Effector memory CD8-positive, alpha-beta T cell (primary cell): ENCODE results near the gene EPHA10.
"Not testable (repeated sequence)": the region's sequence is repeated elsewhere in the genome, so short reads cannot be mapped to it uniquely, and the experiment has no call there.

ENCODE experiments used
- ATAC-seq: fragments of 150-1000 bp; cut with Tn5 transposase; replicated peaks from 2 replicates; pipeline ENCODE4 v1.10.0; 2021; ENCODE audit warnings: mild to moderate bottlenecking, moderate library complexity
- DNase-seq, 3 experiments: peaks; one replicate each; pipeline ENCODE4 v3.0.0; 2021
- H3K27ac Mint-ChIP-seq, 2 donors: one replicate each; pipeline ENCODE4 v1.8.0; 2022; ENCODE audit warnings: mild to moderate bottlenecking in 2 of 2, mixed read lengths in 2 of 2, moderate library complexity in 2 of 2
- H3K27me3 Mint-ChIP-seq, 2 donors: one replicate each; pipeline ENCODE4 v1.8.0; 2022; ENCODE audit warnings: mixed read lengths in 2 of 2
- H3K36me3 Mint-ChIP-seq: one replicate; pipeline ENCODE4 v1.8.0; 2022; ENCODE audit warnings: mild to moderate bottlenecking, moderate library complexity, mixed read lengths; ENCODE audit not compliant: insufficient read depth
- H3K4me1 Mint-ChIP-seq, 2 donors: one replicate each; pipeline ENCODE4 v1.8.0; 2022; ENCODE audit warnings: low read depth in 2 of 2, mixed read lengths in 2 of 2
- H3K4me3 Mint-ChIP-seq, 2 donors: one replicate each; pipeline ENCODE4 v1.8.0; 2022; ENCODE audit warnings: mild to moderate bottlenecking in 2 of 2, mixed read lengths in 2 of 2, moderate library complexity in 2 of 2
- H3K9me3 Mint-ChIP-seq, 2 donors: one replicate each; pipeline ENCODE4 v1.8.0; 2022; ENCODE audit warnings: mixed read lengths in 2 of 2

EPHA10 gene

GRCh38 chr1:37794372-37795339, 29.7 kb upstream of the EPHA10 start:
- peaks cover 13 to 18% of the 10 kb centered on the region in 2 donors for H3K4me1 Mint-ChIP-seq
- peak overlapping the region; percentile 35 to 75 for H3K27ac Mint-ChIP-seq
- peak overlapping the region; percentile 89 to 90 for H3K4me3 Mint-ChIP-seq

DNA sequence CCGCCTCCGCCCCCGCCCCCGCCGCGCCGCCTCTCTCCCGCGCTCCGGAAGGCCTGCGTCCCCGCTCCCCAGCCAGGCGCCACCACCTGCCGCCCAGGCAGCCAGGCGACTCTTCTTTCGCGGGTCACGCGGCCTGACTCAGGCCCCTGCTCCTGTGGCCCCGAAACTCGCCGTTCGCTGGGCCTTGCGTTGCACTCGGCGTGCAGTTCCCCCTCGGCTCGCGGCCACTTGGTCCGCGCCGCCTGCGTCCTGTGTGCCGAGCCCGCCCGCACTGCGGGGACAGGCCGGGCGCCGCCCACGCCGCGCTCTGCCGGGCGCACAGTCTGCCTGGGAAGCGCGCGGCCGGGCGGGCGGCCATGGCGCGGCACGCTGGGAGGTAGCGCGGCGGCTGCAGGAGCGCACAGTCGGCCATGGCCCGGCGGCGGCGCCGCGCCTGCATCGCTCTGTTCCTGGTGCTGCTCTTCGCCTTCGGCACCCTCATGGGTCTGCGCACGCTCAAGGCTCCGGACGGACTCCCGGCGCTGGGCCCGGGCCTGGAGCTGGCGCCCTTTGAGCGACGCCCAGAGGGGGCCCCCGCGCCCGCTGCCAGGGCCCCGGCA, 29.0 kb upstream of the EPHA10 start, which contains the start of gene MANEAL:
MANEAL (plus strand) TSS at position 75 of the 599 bp plus-strand sequence; CDS start at position 411, 336 bp downstream.
- Mint-ChIP-seq H3K36me3 (no peaks in the 10 kb centered on the region), H3K4me1 (peaks cover 13 to 18% of the 10 kb centered on the region in 2 donors), H3K9me3 (no peaks in the 10 kb centered on the region), H3K27me3 (peaks cover 7 to 40% of the 10 kb centered on the region in 2 donors), H3K27ac (peak within 1 kb of the TSS; percentile 35 to 75), H3K4me3 (peak within 1 kb of the TSS; percentile 89 to 90)
- ATAC-seq (peak; percentile 87), DNase-seq (peak in 2 of 3 experiments; percentile 25 to 37)

More at GRCh38 chr1:37794372-37795339, 29.7 kb upstream of the EPHA10 start:
- no peaks in the 10 kb centered on the region for H3K9me3 Mint-ChIP-seq
- DNase-seq (no peak), ATAC-seq (peak; percentile 40)
- H3K36me3 Mint-ChIP-seq = peaks cover 4% of the 10 kb centered on the region
- H3K27me3 Mint-ChIP-seq = peaks cover 7 to 40% of the 10 kb centered on the region in 2 donors

GRCh38 chr1:37792943-37793686, 28.2 kb upstream of the EPHA10 start:
- Mint-ChIP-seq H3K36me3 (no peaks in the 10 kb centered on the region), H3K9me3 (no peaks in the 10 kb centered on the region), H3K27me3 (peaks cover 7 to 46% of the 10 kb centered on the region in 2 donors), H3K4me3 (peak overlapping the region; percentile 58 to 89), H3K27ac (no peak overlapping the region), H3K4me1 (peaks cover 13 to 18% of the 10 kb centered on the region in 2 donors)
- ATAC-seq (no peak), DNase-seq (no peak)

- no peak overlapping the region for H3K27ac Mint-ChIP-seq
- H3K27me3 Mint-ChIP-seq = peaks cover 29 to 51% of the 10 kb centered on the region in 2 donors
- no peak for ATAC-seq
- H3K36me3 Mint-ChIP-seq = no peaks in the 10 kb centered on the region
- H3K4me1 Mint-ChIP-seq = no peaks in the 10 kb centered on the region
- H3K4me3 Mint-ChIP-seq = no peak overlapping the region
- no peak for DNase-seq
- no peaks in the 10 kb centered on the region for H3K9me3 Mint-ChIP-seq
These were observed 17.6 kb upstream of the EPHA10 start for GRCh38 chr1:37782491-37782890.

GRCh38 chr1:37778654-37779053, 13.7 kb upstream of the EPHA10 start:
- H3K4me1 Mint-ChIP-seq = no peaks in the 10 kb centered on the region
- H3K27me3 Mint-ChIP-seq = peaks cover 20 to 53% of the 10 kb centered on the region in 2 donors
- ATAC-seq (no peak), DNase-seq (no peak)
- H3K4me3 Mint-ChIP-seq = no peak overlapping the region
- H3K9me3 Mint-ChIP-seq = no peaks in the 10 kb centered on the region
- H3K27ac Mint-ChIP-seq = no peak overlapping the region
- no peaks in the 10 kb centered on the region for H3K36me3 Mint-ChIP-seq

- Mint-ChIP-seq H3K9me3 (no peaks in the 10 kb centered on the region), H3K4me3 (no peak overlapping the region), H3K36me3 (no peaks in the 10 kb centered on the region), H3K27me3 (peaks cover 33 to 52% of the 10 kb centered on the region in 2 donors), H3K4me1 (no peaks in the 10 kb centered on the region), H3K27ac (no peak overlapping the region)
- DNase-seq = no peak
- ATAC-seq = no peak
These were observed 12.1 kb upstream of the EPHA10 start for GRCh38 chr1:37776946-37777516.

DNA sequence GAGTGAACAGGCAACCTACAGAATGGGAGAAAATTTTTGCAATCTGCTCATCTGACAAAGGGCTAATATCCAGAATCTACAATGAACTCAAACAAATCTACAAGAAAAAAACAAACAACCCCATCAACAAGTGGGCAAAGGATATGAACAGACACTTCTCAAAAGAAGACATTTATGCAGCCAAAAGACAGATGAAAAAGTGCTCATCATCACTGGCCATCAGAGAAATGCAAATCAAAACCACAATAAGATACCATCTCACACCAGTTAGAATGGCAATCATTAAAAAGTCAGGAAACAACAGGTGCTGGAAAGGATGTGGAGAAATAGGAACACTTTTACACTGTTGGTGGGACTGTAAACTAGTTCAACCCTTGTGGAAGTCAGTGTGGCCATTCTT, 6.5 kb upstream of the EPHA10 start:
- not testable (repeated sequence) for H3K4me1 Mint-ChIP-seq, H3K27ac Mint-ChIP-seq, H3K36me3 Mint-ChIP-seq, H3K4me3 Mint-ChIP-seq, DNase-seq, H3K9me3 Mint-ChIP-seq, ATAC-seq
- H3K27me3 Mint-ChIP-seq = peaks cover 59 to 60% of the 10 kb centered on the region in 2 donors

DNA sequence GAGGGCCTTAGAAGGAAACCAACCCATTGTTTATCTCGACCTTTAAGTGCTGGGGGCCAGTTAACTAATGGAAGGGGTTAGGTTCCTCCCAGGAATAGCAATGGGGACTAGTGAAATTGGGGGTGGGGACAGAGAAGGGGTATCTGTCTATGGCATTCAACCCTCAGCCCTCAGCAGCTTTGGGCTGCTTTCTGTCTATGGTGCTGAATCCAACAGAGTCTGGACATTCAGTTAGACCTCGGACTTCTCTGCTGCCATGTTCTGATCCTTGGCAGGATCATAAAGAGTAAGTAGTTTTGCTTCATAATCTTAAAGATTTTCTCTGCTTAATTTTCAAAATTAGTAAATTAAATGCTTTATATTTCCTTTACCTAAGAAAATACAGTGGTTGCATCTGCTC, 2.6 kb upstream of the EPHA10 start:
- Mint-ChIP-seq H3K9me3 (peaks cover 2 to 7% of the 10 kb centered on the region in 2 donors), H3K4me1 (peaks cover 8 to 15% of the 10 kb centered on the region in 2 donors), H3K4me3 (no peak overlapping the region), H3K27ac (no peak overlapping the region), H3K36me3 (no peaks in the 10 kb centered on the region), H3K27me3 (peaks cover 77 to 88% of the 10 kb centered on the region in 2 donors)
- ATAC-seq (no peak), DNase-seq (no peak)

DNA sequence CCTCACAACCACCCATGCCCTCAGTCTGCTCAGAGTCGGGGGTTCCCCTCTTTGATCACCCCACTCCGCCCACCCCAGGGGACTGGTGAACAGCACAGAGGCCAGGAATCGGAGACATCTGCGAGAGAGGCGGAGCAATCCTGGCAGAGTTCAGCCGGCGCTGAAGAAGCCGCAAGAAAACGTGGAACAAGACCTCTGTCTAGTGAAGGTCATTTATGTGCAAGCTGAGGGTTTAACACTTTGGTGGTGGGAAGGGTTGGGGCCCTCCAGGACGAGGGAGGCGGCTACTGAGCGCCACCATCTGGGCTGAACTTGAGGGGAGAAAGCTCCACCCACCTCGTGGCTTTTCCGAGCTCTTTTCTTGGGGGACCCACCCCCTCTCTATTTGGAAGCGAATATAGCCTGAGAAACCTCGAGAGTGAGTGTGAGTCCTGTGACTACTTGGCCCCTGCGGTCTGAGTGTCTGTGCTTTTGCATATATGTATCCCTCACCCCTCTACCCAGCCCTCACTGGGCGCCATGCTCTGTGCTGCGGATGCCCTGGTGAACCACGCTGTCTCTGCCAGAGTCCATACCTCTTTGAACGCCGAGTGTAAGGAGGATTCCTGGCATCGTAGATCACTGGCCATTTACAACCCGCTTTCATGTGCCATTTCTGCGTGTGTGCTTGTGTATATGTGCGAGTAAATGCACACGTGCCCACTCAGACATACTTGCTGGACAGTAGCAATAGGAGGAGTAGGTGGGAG, 1.2 kb upstream of the EPHA10 start:
- Mint-ChIP-seq H3K27ac (no peak overlapping the region), H3K4me1 (peaks cover 8 to 15% of the 10 kb centered on the region in 2 donors), H3K36me3 (no peaks in the 10 kb centered on the region), H3K9me3 (peaks cover 2 to 7% of the 10 kb centered on the region in 2 donors), H3K27me3 (peaks cover 78 to 91% of the 10 kb centered on the region in 2 donors), H3K4me3 (peak overlapping the region; percentile 26 to 45)
- ATAC-seq (peak; percentile 41), DNase-seq (no peak)

DNA sequence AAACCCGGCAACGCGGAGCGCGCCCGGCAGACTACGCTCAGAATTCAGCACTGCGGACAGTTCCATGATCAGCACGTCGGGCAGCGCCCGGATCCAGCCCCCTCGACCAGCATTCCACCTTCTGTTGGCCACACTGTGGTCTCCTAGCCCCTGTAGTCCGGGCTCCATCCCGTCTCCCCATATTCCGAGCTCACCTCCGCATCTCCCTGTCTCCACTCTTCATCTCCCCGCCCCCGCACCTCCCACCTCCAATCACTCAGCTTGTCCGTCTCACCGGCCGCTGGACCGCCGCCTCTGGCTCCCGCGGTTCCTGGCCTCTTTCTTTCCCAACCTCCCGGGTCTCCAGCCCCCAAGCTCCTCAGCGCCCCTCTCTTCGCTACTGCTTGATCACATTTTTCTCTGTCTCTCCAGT, 500 bp downstream of the EPHA10 start:
- ATAC-seq = no peak
- Mint-ChIP-seq H3K4me3 (peak overlapping the region in 1 of 2 donors; percentile 39), H3K27ac (no peak overlapping the region), H3K4me1 (peaks cover 8 to 15% of the 10 kb centered on the region in 2 donors), H3K36me3 (no peaks in the 10 kb centered on the region), H3K27me3 (peaks cover 66 to 74% of the 10 kb centered on the region in 2 donors), H3K9me3 (peaks cover 2 to 7% of the 10 kb centered on the region in 2 donors)
- peak; percentile 8 to 19 (median 13) for DNase-seq

DNA sequence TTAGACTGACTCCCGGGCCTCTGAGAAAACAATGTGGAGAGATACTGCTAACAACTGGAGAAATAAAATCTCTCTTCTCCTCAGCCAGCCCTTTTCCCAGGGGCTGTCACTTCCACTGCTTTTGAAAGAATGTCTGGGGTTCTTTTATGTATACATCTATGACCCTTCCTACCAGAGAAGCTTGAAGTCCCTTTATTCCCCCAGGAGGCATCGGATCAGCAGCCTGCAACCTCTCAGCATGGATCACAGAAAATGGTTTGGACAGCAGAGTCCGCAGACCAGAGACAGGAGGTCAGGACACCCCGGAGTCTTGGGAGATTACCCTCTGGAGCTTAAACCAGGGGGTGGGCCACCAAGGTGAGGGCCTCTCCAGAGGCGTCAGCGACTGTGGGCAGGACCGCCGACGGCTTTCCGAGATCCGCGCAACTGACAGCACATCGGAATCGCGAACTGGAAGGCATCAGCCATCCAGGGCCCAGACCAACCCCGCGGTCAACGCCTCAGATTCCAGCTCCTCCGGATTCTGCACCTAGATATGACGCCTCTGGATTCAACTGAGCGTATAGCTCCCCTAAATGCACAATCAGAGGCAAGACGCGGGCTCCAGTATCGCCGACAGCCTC, 1.0 kb downstream of the EPHA10 start:
- no peaks in the 10 kb centered on the region for H3K36me3 Mint-ChIP-seq
- peaks cover 61 to 69% of the 10 kb centered on the region in 2 donors for H3K27me3 Mint-ChIP-seq
- H3K4me3 Mint-ChIP-seq = no peak overlapping the region
- H3K9me3 Mint-ChIP-seq = peaks cover 2 to 7% of the 10 kb centered on the region in 2 donors
- no peak for DNase-seq
- no peak overlapping the region for H3K27ac Mint-ChIP-seq
- ATAC-seq = no peak
- peaks cover 8 to 15% of the 10 kb centered on the region in 2 donors for H3K4me1 Mint-ChIP-seq

DNA sequence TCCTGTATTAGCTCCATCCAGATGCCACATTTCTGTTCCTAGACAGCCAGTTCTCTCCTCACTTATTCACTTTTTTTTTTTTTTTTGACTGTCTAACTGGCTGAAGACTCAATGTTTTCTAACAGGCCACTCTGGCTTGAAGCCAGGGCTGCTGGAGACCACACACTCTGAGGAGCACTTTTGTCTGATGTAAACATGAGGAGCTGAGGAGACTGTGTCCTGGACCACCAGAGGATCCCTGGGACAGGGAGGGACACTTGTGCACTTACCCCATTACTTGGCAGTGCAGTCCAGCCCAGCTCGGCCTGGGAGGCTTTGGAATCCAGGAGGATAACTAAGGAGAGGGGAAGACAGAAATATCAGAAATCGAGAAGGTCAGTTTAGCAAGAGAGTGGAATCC, 2.4 kb downstream of the EPHA10 start:
- Mint-ChIP-seq H3K9me3 (peaks cover 2 to 7% of the 10 kb centered on the region in 2 donors), H3K4me1 (peaks cover 8 to 15% of the 10 kb centered on the region in 2 donors), H3K4me3 (no peak overlapping the region), H3K27ac (no peak overlapping the region), H3K27me3 (peaks cover 48 to 55% of the 10 kb centered on the region in 2 donors), H3K36me3 (no peaks in the 10 kb centered on the region)
- ATAC-seq = no peak
- no peak for DNase-seq
